Gastrocnemius medialis (tissue), 4 donors: ENCODE measurements around the gene STRADA. TPM values are rescaled to one million over a fixed set of nuclear protein-coding genes. Genes with fewer than 3 reads are reported as not detected.
A peak's percentile ranks its signal among the peaks of the same experiment; 100 is the strongest.

Source experiments
- ATAC-seq, 2 donors: fragments of 150-250 bp; one replicate each; pipeline ENCODE4 v1.9.1; 2016
- DNase-seq, 2 donors: peaks; one replicate each; pipeline ENCODE4 v3.0.0-alpha.2; 2019
- H3K27ac ChIP-seq, 4 donors: fragments of 200-600 bp; sonication (generic); 1 replicate in 1 of 4; 2 replicates in 3 of 4; pipeline ENCODE4 v1.5.1; 2016 to 2018; ENCODE audit warnings: mild to moderate bottlenecking in 2 of 4, moderate library complexity in 1 of 4
- H3K27me3 ChIP-seq, 3 donors: fragments of 200-600 bp; sonication (generic) in 2 of 3; 1 replicate in 1 of 3; 2 replicates in 2 of 3; pipeline versions ENCODE4 v1.5.1 to v1.6.0; 2016 to 2019; ENCODE audit warnings: mild to moderate bottlenecking in 1 of 3, moderate library complexity in 1 of 3
- H3K36me3 ChIP-seq, 2 donors: fragments of 200-600 bp; sonication (generic) in 1 of 2; one replicate each; pipeline ENCODE4 v1.5.1; 2017 to 2018
- H3K4me1 ChIP-seq, 2 donors: fragments of 200-600 bp; sonication (generic) in 1 of 2; one replicate each; pipeline ENCODE4 v1.5.1; 2016 to 2017; ENCODE audit warnings: mild to moderate bottlenecking in 2 of 2
- H3K4me3 ChIP-seq, 4 donors: fragments of 200-600 bp; sonication (generic) in 3 of 4; 1 replicate in 1 of 4; 2 replicates in 3 of 4; pipeline ENCODE4 v1.5.1; 2016 to 2019; ENCODE audit warnings: mild to moderate bottlenecking in 2 of 4
- H3K9me3 ChIP-seq, 3 donors: fragments of 200-600 bp; sonication (generic) in 2 of 3; 1 replicate in 1 of 3; 2 replicates in 2 of 3; pipeline ENCODE4 v1.5.1; 2016 to 2019
- POLR2A ChIP-seq, 2 donors: fragments of 450-650 bp; IDR thresholded peaks; one replicate each; pipeline ENCODE4 v1.6.1; 2017; ENCODE audit warnings: antibody characterized with exemption in 2 of 2, mild to moderate bottlenecking in 2 of 2, moderate library complexity in 2 of 2
- in situ Hi-C, 4 donors: fragments of 200-750 bp; cut with MboI; loops; one replicate each; pipeline versions ENCODE4 v1.15.0 to v1.8.0; 2017; ENCODE audit warnings: low sequenced_read_pairs in 4 of 4
- intact Hi-C: fragments of 100-400 bp; cut with DNase I; formaldehyde crosslinking; loops from one replicate; pipeline ENCODE4 v1.15.1; 2023; ENCODE audit warnings: low total_unique reads
- total RNA-seq, 4 donors: library from RNA; depleted of rRNA; stranded (reverse); fragments of >200 nt; gene quantifications; one replicate each; pipeline versions ENCODE4 v1.1.0 to v1.2.3, GENCODE V29; 2016
- TF ChIP-seq, protein P1 (sequence below), 5 experiments: fragments of 450-650 bp in 3 of 5; fragments of 200-600 bp in 2 of 5; sonication (generic) in 2 of 5; IDR thresholded peaks in 4 of 5; conservative IDR thresholded peaks in 1 of 5; 1 replicate in 4 of 5; 2 replicates in 1 of 5; pipeline ENCODE4 v1.5.1; 2016 to 2019; ENCODE audit warnings: antibody characterized with exemption in 5 of 5, mild to moderate bottlenecking in 3 of 5, moderate library complexity in 3 of 5

The STRADA gene
- total RNA-seq, 4 donors from 2014 or later: 7.5 to 15.0 (median 8.6) TPM

DNA sequence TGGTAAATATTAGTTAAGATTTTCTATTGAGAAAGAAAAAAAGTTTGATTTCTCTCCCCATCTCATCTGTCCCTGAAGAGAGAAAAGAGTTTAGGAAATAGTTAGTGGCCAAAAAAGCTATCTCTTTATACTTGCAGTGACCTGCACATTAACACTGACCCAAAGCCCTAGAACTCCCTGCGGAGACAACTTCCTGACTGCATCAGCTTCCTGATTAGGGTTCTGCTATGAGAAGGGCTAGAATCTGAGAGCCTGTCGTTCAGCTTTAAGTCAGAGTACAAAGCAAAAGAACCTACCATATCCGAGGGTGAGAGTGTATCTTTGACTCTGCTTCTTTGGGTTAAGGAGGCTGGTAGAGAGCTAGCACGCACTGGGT, 66.4 kb downstream of the STRADA start:
- H3K27me3 ChIP-seq: no peaks in the 10 kb centered on the region
- in situ Hi-C loops (no loop called here), intact Hi-C loops (no loop called here)
- DNase-seq (no peak), ATAC-seq (peak; percentile 55 to 61)
- H3K27ac ChIP-seq: peak overlapping the region; percentile 29 to 71 (median 60)
- H3K36me3 ChIP-seq: no peaks in the 10 kb centered on the region
- H3K4me3 ChIP-seq: peak overlapping the region in 3 of 4 donors; percentile 15 to 32 (median 22)
- H3K9me3 ChIP-seq: no peaks in the 10 kb centered on the region
- H3K4me1 ChIP-seq: peaks cover 14 to 26% of the 10 kb centered on the region in 2 donors
- no peak for TF ChIP-seq POLR2A (IDR thresholded peaks at IDR 0.05)
- TF ChIP-seq, protein P1, sequence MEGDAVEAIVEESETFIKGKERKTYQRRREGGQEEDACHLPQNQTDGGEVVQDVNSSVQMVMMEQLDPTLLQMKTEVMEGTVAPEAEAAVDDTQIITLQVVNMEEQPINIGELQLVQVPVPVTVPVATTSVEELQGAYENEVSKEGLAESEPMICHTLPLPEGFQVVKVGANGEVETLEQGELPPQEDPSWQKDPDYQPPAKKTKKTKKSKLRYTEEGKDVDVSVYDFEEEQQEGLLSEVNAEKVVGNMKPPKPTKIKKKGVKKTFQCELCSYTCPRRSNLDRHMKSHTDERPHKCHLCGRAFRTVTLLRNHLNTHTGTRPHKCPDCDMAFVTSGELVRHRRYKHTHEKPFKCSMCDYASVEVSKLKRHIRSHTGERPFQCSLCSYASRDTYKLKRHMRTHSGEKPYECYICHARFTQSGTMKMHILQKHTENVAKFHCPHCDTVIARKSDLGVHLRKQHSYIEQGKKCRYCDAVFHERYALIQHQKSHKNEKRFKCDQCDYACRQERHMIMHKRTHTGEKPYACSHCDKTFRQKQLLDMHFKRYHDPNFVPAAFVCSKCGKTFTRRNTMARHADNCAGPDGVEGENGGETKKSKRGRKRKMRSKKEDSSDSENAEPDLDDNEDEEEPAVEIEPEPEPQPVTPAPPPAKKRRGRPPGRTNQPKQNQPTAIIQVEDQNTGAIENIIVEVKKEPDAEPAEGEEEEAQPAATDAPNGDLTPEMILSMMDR (IDR thresholded peaks at IDR 0.05 in 4 of 5, conservative IDR thresholded peaks at IDR 0.05 in 1 of 5): no peak

DNA sequence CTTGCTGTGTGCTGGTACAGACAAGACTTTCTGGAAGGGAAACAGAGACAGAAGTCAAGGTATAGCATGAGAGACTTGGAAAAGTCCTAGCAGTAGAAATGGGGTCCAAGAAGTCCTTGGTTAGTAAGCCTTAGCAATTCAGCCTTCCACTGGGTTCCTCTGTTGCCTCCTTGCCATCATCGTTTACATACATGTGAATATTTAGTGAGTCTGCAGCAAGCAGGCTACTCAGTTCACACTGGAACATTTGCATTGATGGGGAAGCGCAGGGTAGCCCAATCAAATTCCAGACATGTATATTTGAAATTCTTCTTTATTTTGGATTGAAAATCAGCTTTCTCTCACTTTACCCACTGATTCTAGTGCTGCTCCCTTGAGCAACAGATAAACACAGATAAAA, 68.7 kb downstream of the STRADA start:
- ATAC-seq: no peak
- intact Hi-C loops: no loop called here
- TF ChIP-seq, protein P1 (IDR thresholded peaks at IDR 0.05 in 4 of 5, conservative IDR thresholded peaks at IDR 0.05 in 1 of 5): no peak
- TF ChIP-seq POLR2A (IDR thresholded peaks at IDR 0.05): no peak

GRCh38 chr17:63665527-63666214, 75.9 kb downstream of the STRADA start:
- ATAC-seq (peak in 1 of 2 donors; percentile 30), DNase-seq (no peak)
- H3K4me1 ChIP-seq: peaks cover 0 to 10% of the 10 kb centered on the region in 2 donors
- H3K9me3 ChIP-seq: no peaks in the 10 kb centered on the region
- H3K4me3 ChIP-seq: no peak overlapping the region
- in situ Hi-C loops (no loop called here), intact Hi-C loops (no loop called here)
- H3K27ac ChIP-seq: peak overlapping the region in 1 of 4 donors; percentile 17
- H3K27me3 ChIP-seq: no peaks in the 10 kb centered on the region
- peaks cover 0 to 73% of the 10 kb centered on the region in 2 donors for H3K36me3 ChIP-seq
- TF ChIP-seq, protein P1 (IDR thresholded peaks at IDR 0.05 in 4 of 5, conservative IDR thresholded peaks at IDR 0.05 in 1 of 5): no peak
- TF ChIP-seq POLR2A (IDR thresholded peaks at IDR 0.05): no peak

More for the DNA sequence above, 68.7 kb downstream of the STRADA start:
- peaks cover 0 to 23% of the 10 kb centered on the region in 2 donors for H3K36me3 ChIP-seq
- in situ Hi-C loops: no loop called here
- H3K4me3 ChIP-seq: no peak overlapping the region
- H3K27ac ChIP-seq: no peak overlapping the region
- H3K9me3 ChIP-seq: no peaks in the 10 kb centered on the region
- DNase-seq: no peak
- H3K4me1 ChIP-seq: peaks cover 14 to 26% of the 10 kb centered on the region in 2 donors
- H3K27me3 ChIP-seq: no peaks in the 10 kb centered on the region

GRCh38 chr17:63659850-63660249, 81.7 kb downstream of the STRADA start:
- Histone ChIP-seq H3K27me3 (no peaks in the 10 kb centered on the region), H3K9me3 (no peaks in the 10 kb centered on the region), H3K36me3 (peaks cover 0 to 54% of the 10 kb centered on the region in 2 donors), H3K27ac (no peak overlapping the region), H3K4me3 (no peak overlapping the region), H3K4me1 (peaks cover 0 to 7% of the 10 kb centered on the region in 2 donors)
- in situ Hi-C loops (no loop called here), intact Hi-C loops (no loop called here)
- ATAC-seq (no peak), DNase-seq (no peak)
- TF ChIP-seq, protein P1 (IDR thresholded peaks at IDR 0.05 in 4 of 5, conservative IDR thresholded peaks at IDR 0.05 in 1 of 5): no peak
- TF ChIP-seq POLR2A (IDR thresholded peaks at IDR 0.05): no peak
